Suprapubic skin (tissue), 4 donors: ENCODE data around the gene SAT2. TPM values are rescaled to one million over a fixed set of nuclear protein-coding genes. Genes with fewer than 3 reads are reported as not detected.

ENCODE experiments used
- DNase-seq, 2 donors: peaks; one replicate each; pipeline ENCODE4 v3.0.0-alpha.2; 2019; ENCODE audit warnings: low spot score in 2 of 2
- H3K27ac ChIP-seq: fragments of 200-600 bp; sonication (generic); one replicate; pipeline ENCODE4 v1.5.1; 2019
- H3K27me3 ChIP-seq: fragments of 200-600 bp; sonication (generic); one replicate; pipeline ENCODE4 v1.5.1; 2019
- H3K36me3 ChIP-seq: fragments of 200-600 bp; sonication (generic); one replicate; pipeline ENCODE4 v1.5.1; 2019
- H3K4me1 ChIP-seq: fragments of 200-600 bp; sonication (generic); one replicate; pipeline ENCODE4 v1.5.1; 2019
- H3K4me3 ChIP-seq: fragments of 200-600 bp; sonication (generic); one replicate; pipeline ENCODE4 v1.5.1; 2019; ENCODE audit warnings: mild to moderate bottlenecking
- H3K9me3 ChIP-seq: fragments of 200-600 bp; sonication (generic); one replicate; pipeline ENCODE4 v1.5.1; 2019
- EP300 ChIP-seq: sonication (generic); formaldehyde crosslinking; IDR thresholded peaks from one replicate; pipeline ENCODE4 v1.6.1; 2017; ENCODE audit warnings: antibody characterized with exemption
- POLR2A ChIP-seq, 2 donors: fragments of 450-650 bp; IDR thresholded peaks; one replicate each; pipeline ENCODE4 v1.6.1; 2017; ENCODE audit warnings: antibody characterized with exemption in 2 of 2, mild to moderate bottlenecking in 2 of 2, moderate library complexity in 2 of 2
- POLR2AphosphoS5 ChIP-seq, 3 donors: sonication (generic); formaldehyde crosslinking; IDR thresholded peaks; one replicate each; pipeline ENCODE4 v1.6.1; 2017; ENCODE audit warnings: antibody characterized with exemption in 3 of 3
- WGBS: methylation state at CpG from one replicate; pipeline ENCODE4 v1.1.5; 2018; 5-methylcytosine and 5-hydroxymethylcytosine counted together
- total RNA-seq, 4 donors: library from RNA; depleted of rRNA; stranded (reverse); fragments of >200 nt; gene quantifications; one replicate each; pipeline ENCODE4 v1.1.0, GENCODE V29; 2016
- TF ChIP-seq, protein P1 (sequence below), 2 donors: fragments of 200-600 bp in 1 of 2; fragments of 450-650 bp in 1 of 2; sonication (generic) in 1 of 2; IDR thresholded peaks; one replicate each; pipeline ENCODE4 v1.5.1; 2016 to 2019; ENCODE audit warnings: antibody characterized with exemption in 2 of 2, mild to moderate bottlenecking in 1 of 2, moderate library complexity in 1 of 2

The SAT2 gene
- total RNA-seq, 4 donors from 2014 or later, result 28.7 to 58.8 (median 39.9) TPM

DNA sequence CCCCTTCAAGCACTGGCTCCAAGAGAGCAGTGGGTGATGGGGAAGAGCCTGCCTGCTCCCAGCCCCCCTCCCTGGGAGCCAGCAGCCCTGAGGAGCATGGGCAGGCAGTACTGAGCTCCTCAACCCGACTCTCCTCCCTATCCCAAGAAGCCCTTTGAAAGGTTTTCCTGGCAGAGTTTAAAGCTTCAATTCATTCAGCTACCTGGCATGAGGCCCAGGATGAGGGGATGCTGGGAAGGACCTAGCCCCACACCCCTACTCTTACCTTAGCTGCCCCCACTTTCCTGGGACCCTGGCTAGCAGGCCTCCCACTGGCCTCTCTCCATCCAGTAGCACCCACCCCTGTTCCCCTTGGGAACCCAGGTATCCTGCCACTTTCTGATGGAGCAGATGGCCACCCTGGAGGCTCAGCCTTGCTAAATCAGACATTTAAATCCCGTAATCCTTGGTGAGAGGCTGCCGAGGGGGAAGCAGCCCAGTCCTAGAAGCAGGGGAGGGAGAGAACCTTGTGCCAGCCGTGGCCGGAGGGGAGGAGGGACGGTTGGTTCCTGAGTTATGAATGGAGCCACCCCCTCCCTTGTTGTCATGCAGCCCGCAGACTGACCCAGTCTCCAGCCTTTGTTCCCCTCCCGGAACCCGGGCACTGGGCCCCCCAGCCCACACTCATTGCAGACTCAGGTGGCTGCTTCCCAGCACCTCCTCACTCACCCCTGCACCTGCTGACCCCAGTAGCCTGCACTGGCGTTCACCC lies 40.2 kb upstream of the SAT2 start:
- WGBS, result 58% methylated on average over 9 of the region's 10 CpGs
- Histone ChIP-seq H3K27ac (no peak overlapping the region), H3K4me3 (no peak overlapping the region), H3K27me3 (no peaks in the 10 kb centered on the region), H3K4me1 (no peaks in the 10 kb centered on the region), H3K36me3 (peaks cover 61% of the 10 kb centered on the region), H3K9me3 (no peaks in the 10 kb centered on the region)
- TF ChIP-seq POLR2A (IDR thresholded peaks at IDR 0.05), result no peak
- no peak for TF ChIP-seq EP300
- TF ChIP-seq, protein P1, sequence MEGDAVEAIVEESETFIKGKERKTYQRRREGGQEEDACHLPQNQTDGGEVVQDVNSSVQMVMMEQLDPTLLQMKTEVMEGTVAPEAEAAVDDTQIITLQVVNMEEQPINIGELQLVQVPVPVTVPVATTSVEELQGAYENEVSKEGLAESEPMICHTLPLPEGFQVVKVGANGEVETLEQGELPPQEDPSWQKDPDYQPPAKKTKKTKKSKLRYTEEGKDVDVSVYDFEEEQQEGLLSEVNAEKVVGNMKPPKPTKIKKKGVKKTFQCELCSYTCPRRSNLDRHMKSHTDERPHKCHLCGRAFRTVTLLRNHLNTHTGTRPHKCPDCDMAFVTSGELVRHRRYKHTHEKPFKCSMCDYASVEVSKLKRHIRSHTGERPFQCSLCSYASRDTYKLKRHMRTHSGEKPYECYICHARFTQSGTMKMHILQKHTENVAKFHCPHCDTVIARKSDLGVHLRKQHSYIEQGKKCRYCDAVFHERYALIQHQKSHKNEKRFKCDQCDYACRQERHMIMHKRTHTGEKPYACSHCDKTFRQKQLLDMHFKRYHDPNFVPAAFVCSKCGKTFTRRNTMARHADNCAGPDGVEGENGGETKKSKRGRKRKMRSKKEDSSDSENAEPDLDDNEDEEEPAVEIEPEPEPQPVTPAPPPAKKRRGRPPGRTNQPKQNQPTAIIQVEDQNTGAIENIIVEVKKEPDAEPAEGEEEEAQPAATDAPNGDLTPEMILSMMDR (IDR thresholded peaks at IDR 0.05), result no peak
- TF ChIP-seq POLR2AphosphoS5 (IDR thresholded peaks at IDR 0.05), result no peak
- no peak for DNase-seq

GRCh38 chr17:7656958-7657609 lies 29.5 kb upstream of the SAT2 start:
- Histone ChIP-seq H3K4me1 (no peaks in the 10 kb centered on the region), H3K27me3 (peaks cover 14% of the 10 kb centered on the region), H3K9me3 (no peaks in the 10 kb centered on the region), H3K27ac (no peak overlapping the region), H3K36me3 (no peaks in the 10 kb centered on the region), H3K4me3 (no peak overlapping the region)
- TF ChIP-seq EP300, result no peak
- TF ChIP-seq, protein P1 (IDR thresholded peaks at IDR 0.05), result no peak
- DNase-seq, result no peak
- WGBS, result 41% methylated on average over 10 of the region's 10 CpGs

DNA sequence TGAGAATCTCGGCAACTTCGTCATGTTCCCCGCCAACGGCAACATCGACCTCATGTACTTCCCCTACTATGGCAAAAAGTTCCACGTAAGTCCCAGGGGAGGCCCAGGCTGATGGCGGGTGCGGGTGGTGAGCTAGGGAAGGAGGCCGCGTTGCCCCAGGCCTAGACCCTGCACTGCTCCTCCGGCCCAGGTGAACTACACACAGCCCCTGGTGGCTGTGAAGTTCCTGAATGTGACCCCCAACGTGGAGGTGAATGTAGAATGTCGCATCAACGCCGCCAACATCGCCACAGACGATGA lies 27.9 kb upstream of the SAT2 start:
- Histone ChIP-seq H3K27ac (no peak overlapping the region), H3K4me3 (no peak overlapping the region), H3K9me3 (no peaks in the 10 kb centered on the region), H3K4me1 (peaks cover 14% of the 10 kb centered on the region), H3K27me3 (peaks cover 29% of the 10 kb centered on the region), H3K36me3 (no peaks in the 10 kb centered on the region)
- DNase-seq, result no peak
- 88% methylated on average over 15 of the region's 17 CpGs for WGBS
- TF ChIP-seq EP300 (no peak), POLR2A (IDR thresholded peaks at IDR 0.05) (no peak), POLR2AphosphoS5 (IDR thresholded peaks at IDR 0.05) (no peak)
- TF ChIP-seq, protein P1 (IDR thresholded peaks at IDR 0.05), result no peak

GRCh38 chr17:7654832-7655540 lies 27.4 kb upstream of the SAT2 start:
- no peak for DNase-seq
- H3K36me3 ChIP-seq, result no peaks in the 10 kb centered on the region
- no peaks in the 10 kb centered on the region for H3K9me3 ChIP-seq
- H3K27me3 ChIP-seq, result peaks cover 32% of the 10 kb centered on the region
- no peak overlapping the region for H3K27ac ChIP-seq
- TF ChIP-seq, protein P1 (IDR thresholded peaks at IDR 0.05), result no peak
- no peak for TF ChIP-seq EP300
- no peak for TF ChIP-seq POLR2A (IDR thresholded peaks at IDR 0.05)
- TF ChIP-seq POLR2AphosphoS5 (IDR thresholded peaks at IDR 0.05), result no peak
- H3K4me3 ChIP-seq, result no peak overlapping the region
- H3K4me1 ChIP-seq, result peaks cover 19% of the 10 kb centered on the region
- 75% methylated on average over 16 of the region's 16 CpGs for whole genome bisulfite sequencing
